ENCODE data around the gene EMC9. TPM values are rescaled to one million over a fixed set of nuclear protein-coding genes. Genes with fewer than 3 reads are reported as not detected.

Gene EMC9
- polyA plus RNA-seq, 1 of the 3 experiments (the other 2 are of a cell fraction) = 19.3 TPM

DNA sequence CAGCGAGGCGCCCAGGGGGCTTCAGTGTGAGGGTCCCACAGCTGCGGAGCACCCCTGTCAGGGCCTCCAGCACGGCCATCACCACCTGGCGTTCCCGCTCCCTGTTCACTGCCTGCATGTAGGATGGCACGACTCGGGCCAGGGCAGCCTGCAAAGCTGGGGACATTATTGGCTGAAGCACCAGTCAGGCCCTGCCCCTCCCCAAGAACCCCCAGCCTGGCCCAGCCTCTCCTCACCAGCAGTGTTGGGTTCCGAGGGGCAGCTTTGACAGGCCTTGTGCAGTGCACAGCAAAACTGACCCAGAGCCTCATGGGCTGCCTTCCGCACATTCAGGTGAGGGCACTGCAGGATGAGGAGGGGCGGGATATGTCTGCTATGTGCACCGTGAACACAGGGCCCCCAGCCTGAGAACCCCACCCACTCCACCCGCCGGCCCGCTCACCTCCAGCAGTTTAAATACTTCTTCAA, 41.7 kb upstream of the EMC9 start:
- H3K27ac ChIP-seq (ENCODE audit: low read depth in 2 of 2, low read length in 1 of 2) = no peak overlapping the region; a peak in 1 of 4 replicates
- ChIA-PET POLR2A (interaction anchor here (1.0 to 3.1 kb wide), 3 partner anchors 11 to 22 kb away, joined by 5 to 21 read pairs (median 6); partner anchors contain the start of genes IRF9, REC8 and TM9SF1), CTCF (interaction anchor here (0.8 to 3.8 kb wide), 3 partner anchors 22 to 249 kb away, joined by 3 to 16 read pairs (median 4); partner anchors contain the start of gene IRF9)
- 94% methylated on average over 10 of the region's 15 CpGs for WGBS (ENCODE audit: low lambda C conversion rate)
- DNase-seq = no peak
- peaks cover 11% of the 10 kb centered on the region for H3F3A ChIP-seq (replicated peaks; ENCODE audit: insufficient read depth)
- H3K4me3 ChIP-seq (ENCODE audit: low read depth in 2 of 2, low read length in 1 of 2) = no peak overlapping the region
- peaks cover 15% of the 10 kb centered on the region for H3K79me2 ChIP-seq (ENCODE audit: insufficient read depth)
- H3K27me3 ChIP-seq (ENCODE audit: insufficient read depth) = no peaks in the 10 kb centered on the region
- H3K9ac ChIP-seq = no peak overlapping the region
- TF ChIP-seq, protein P1, sequence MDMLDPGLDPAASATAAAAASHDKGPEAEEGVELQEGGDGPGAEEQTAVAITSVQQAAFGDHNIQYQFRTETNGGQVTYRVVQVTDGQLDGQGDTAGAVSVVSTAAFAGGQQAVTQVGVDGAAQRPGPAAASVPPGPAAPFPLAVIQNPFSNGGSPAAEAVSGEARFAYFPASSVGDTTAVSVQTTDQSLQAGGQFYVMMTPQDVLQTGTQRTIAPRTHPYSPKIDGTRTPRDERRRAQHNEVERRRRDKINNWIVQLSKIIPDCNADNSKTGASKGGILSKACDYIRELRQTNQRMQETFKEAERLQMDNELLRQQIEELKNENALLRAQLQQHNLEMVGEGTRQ (IDR thresholded peaks at IDR 0.05; ENCODE audit: borderline replicate concordance, low read depth, low read length) = no peak
- TF ChIP-seq GATA2 (CRISPR knock-in tag; IDR thresholded peaks at IDR 0.05) (no peak), NFIC (IDR thresholded peaks at IDR 0.05; ENCODE audit: borderline replicate concordance) (no peak), SIN3A (IDR thresholded peaks at IDR 0.05; ENCODE audit: borderline replicate concordance, low read depth, low read length) (no peak), POLR2AphosphoS5 (IDR thresholded peaks at IDR 0.05; ENCODE audit: low read depth, low read length) (no peak), PBX3 (IDR thresholded peaks at IDR 0.05) (no peak), ELF1 (IDR thresholded peaks at IDR 0.05) (no peak), MXI1 (IDR thresholded peaks at IDR 0.05; ENCODE audit: low read depth, low read length) (no peak), CTCF (IDR thresholded peaks at IDR 0.05) (no peak), RFX5 (IDR thresholded peaks at IDR 0.05; ENCODE audit: low read length) (no peak), MEF2A (IDR thresholded peaks at IDR 0.05; ENCODE audit: borderline replicate concordance, low read depth) (no peak), GABPA (IDR thresholded peaks at IDR 0.05; ENCODE audit: low read depth) (no peak)
- TF ChIP-seq, protein P2, sequence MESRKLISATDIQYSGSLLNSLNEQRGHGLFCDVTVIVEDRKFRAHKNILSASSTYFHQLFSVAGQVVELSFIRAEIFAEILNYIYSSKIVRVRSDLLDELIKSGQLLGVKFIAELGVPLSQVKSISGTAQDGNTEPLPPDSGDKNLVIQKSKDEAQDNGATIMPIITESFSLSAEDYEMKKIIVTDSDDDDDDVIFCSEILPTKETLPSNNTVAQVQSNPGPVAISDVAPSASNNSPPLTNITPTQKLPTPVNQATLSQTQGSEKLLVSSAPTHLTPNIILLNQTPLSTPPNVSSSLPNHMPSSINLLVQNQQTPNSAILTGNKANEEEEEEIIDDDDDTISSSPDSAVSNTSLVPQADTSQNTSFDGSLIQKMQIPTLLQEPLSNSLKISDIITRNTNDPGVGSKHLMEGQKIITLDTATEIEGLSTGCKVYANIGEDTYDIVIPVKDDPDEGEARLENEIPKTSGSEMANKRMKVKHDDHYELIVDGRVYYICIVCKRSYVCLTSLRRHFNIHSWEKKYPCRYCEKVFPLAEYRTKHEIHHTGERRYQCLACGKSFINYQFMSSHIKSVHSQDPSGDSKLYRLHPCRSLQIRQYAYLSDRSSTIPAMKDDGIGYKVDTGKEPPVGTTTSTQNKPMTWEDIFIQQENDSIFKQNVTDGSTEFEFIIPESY (IDR thresholded peaks at IDR 0.05; ENCODE audit: borderline replicate concordance, low read depth) = no peak
- TF ChIP-seq, protein P3, sequence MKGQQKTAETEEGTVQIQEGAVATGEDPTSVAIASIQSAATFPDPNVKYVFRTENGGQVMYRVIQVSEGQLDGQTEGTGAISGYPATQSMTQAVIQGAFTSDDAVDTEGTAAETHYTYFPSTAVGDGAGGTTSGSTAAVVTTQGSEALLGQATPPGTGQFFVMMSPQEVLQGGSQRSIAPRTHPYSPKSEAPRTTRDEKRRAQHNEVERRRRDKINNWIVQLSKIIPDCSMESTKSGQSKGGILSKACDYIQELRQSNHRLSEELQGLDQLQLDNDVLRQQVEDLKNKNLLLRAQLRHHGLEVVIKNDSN (IDR thresholded peaks at IDR 0.05; ENCODE audit: borderline replicate concordance, low read depth) = no peak
- no peak overlapping the region for H3K4me2 ChIP-seq
- no peak overlapping the region for H2AFZ ChIP-seq (ENCODE audit: low read depth)
- no peaks in the 10 kb centered on the region for H4K20me1 ChIP-seq (ENCODE audit: insufficient read depth)
- H3K36me3 ChIP-seq (replicated peaks in 1 of 2; ENCODE audit: control insufficient read depth in 1 of 2, insufficient read depth in 2 of 2, low read length in 1 of 2) = peaks cover 21 to 91% of the 10 kb centered on the region in 2 experiments
- peaks cover 6 to 15% of the 10 kb centered on the region in 2 experiments for H3K4me1 ChIP-seq (ENCODE audit: control insufficient read depth in 1 of 2, insufficient read depth in 2 of 2, low read depth in 1 of 2, low read length in 1 of 2)
- no peaks in the 10 kb centered on the region for H3K9me2 ChIP-seq
- no peaks in the 10 kb centered on the region for H3K9me3 ChIP-seq
